GM21381 (cell line): Measurements from ENCODE around the gene WNK1.
"Not testable (repeated sequence)": the region's sequence is repeated elsewhere in the genome, so short reads cannot be mapped to it uniquely, and the experiment has no call there.

Experiments used
- ATAC-seq: cut with Tn5 transposase; IDR thresholded peaks from one replicate; pipeline ENCODE4 v1.9.1; 2021; ENCODE audit warnings: mild to moderate bottlenecking, moderate library complexity; ENCODE audit not compliant: unreplicated experiment

WNK1 gene

GRCh38 chr12:751999-752694 lies at the start of gene WNK1:
TSS of gene WNK1 (plus strand) at chr12:752579. CDS start at chr12:753566, 987 bp downstream.
- ATAC-seq: peak; percentile 46

GRCh38 chr12:704516-705242 lies 47.7 kb upstream of the WNK1 start:
- ATAC-seq: no peak

GRCh38 chr12:708084-708483 lies 44.3 kb upstream of the WNK1 start:
- ATAC-seq: not testable (repeated sequence)

- ATAC-seq: no peak
Observed at GRCh38 chr12:709455-710020, 42.8 kb upstream of the WNK1 start.

GRCh38 chr12:712172-712863 lies 40.1 kb upstream of the WNK1 start:
- no peak for ATAC-seq

- ATAC-seq: no peak
Observed at GRCh38 chr12:713281-713875, 39.0 kb upstream of the WNK1 start.

GRCh38 chr12:716506-716905 lies 35.9 kb upstream of the WNK1 start:
- no peak for ATAC-seq

- no peak for ATAC-seq
Observed at GRCh38 chr12:718756-719102, 33.6 kb upstream of the WNK1 start.

- ATAC-seq: no peak
Observed at GRCh38 chr12:720231-720941, 32.0 kb upstream of the WNK1 start.

- ATAC-seq: no peak
Observed at GRCh38 chr12:724194-724855, 28.1 kb upstream of the WNK1 start.

GRCh38 chr12:725076-725475 lies 27.3 kb upstream of the WNK1 start:
- ATAC-seq: no peak

- no peak for ATAC-seq
Observed at GRCh38 chr12:726281-727140, 25.9 kb upstream of the WNK1 start.

- no peak for ATAC-seq
Observed at GRCh38 chr12:727321-727720, 25.1 kb upstream of the WNK1 start.

GRCh38 chr12:728781-729180 lies 23.6 kb upstream of the WNK1 start:
- no peak for ATAC-seq

GRCh38 chr12:729221-729620 lies 23.2 kb upstream of the WNK1 start:
- ATAC-seq: no peak

GRCh38 chr12:730550-730949 lies 21.8 kb upstream of the WNK1 start:
- ATAC-seq: no peak

- no peak for ATAC-seq
Observed at GRCh38 chr12:737122-737739, 15.1 kb upstream of the WNK1 start.

GRCh38 chr12:738712-739111 lies 13.7 kb upstream of the WNK1 start:
- ATAC-seq: no peak

- no peak for ATAC-seq
Observed at GRCh38 chr12:739349-739748, 13.0 kb upstream of the WNK1 start.
